Activated gamma-delta T cell treated with anti-CD3 and anti-CD28 coated beads, Interleukin-2, amount 50 U/mL, for 16 hours (primary cell): Measurements from ENCODE around the gene AGR3.
"Not testable (repeated sequence)": the region's sequence is repeated elsewhere in the genome, so short reads cannot be mapped to it uniquely, and the experiment has no call there.

Experiments
- DNase-seq: peaks from one replicate; pipeline ENCODE4 v3.0.0-alpha.2; 2020; ENCODE audit warnings: low read depth

AGR3 gene

DNA sequence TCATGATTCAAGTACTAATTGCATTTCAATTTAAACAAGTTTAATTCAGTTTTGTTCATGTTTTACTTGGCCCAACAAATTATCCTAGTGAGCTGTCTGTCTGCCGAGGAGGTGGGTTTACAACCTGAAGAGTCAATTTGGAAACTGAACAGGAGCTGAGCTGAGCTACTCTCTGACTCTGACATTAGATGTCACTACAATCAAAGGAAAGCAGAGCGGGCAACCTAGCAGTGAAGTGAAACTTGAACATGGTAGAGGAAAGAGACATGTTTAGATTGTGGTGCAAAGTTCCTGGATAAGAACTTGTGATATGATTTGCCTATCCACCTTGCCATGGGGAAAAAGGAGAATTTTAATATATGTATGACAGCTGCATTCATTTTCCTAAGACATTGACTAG lies 9.6 kb upstream of the AGR3 start:
- DNase-seq = no peak

DNA sequence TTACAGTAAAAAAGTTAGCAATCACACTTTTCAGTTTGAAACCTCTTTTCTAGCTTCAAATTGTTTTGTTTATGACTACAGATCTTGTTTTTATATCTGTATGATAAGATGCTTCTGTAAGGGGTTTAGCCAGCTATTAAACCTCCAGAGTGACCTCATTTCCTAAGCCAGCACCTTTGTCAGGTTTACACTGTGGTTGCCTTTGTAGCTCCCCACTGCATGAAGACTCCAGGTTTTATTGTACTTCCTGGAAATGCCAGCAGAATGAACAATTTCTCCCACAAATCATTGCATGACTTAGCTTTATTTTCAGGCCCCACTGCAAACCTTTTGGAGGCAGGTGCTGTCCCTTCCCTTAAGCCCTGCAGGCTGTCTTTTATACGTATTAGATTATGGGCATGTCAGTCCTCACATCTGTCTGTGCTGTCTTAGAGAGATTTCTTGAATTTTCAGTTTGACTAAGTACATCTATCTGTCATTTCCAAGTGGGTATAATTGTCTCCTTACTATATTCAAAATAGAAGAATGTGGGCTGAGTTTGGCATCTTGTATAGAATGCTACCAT lies 8.2 kb upstream of the AGR3 start:
- no peak for DNase-seq

DNA sequence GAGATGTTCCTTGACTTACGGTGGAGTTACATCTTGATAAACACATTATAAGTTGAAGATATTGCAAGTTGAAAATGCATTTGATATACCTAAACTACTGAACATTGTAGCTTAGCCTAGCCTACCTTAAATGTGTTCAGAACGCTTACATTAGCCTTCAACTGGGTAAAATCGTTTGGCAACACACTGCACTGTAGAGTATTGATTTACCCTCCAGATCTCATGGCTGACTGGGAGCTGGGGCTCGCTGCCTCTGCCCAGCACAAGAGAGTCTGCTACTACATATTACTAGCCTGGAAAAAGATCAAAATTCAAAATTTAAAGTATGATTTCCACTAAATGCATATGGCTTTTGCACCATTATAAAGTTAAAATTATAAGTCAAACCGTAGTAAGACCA lies 7.5 kb upstream of the AGR3 start:
- DNase-seq = no peak

- DNase-seq = no peak
Measured at GRCh38 chr7:16883918-16884317, 2.1 kb upstream of the AGR3 start.

- DNase-seq = no peak
Measured at GRCh38 chr7:16880554-16880953, 1.2 kb downstream of the AGR3 start.

GRCh38 chr7:16879181-16879580 lies 2.6 kb downstream of the AGR3 start:
- no peak for DNase-seq

GRCh38 chr7:16875861-16876260 lies 5.9 kb downstream of the AGR3 start:
- no peak for DNase-seq

- DNase-seq = no peak
Measured at GRCh38 chr7:16874066-16874465, 7.7 kb downstream of the AGR3 start.

DNA sequence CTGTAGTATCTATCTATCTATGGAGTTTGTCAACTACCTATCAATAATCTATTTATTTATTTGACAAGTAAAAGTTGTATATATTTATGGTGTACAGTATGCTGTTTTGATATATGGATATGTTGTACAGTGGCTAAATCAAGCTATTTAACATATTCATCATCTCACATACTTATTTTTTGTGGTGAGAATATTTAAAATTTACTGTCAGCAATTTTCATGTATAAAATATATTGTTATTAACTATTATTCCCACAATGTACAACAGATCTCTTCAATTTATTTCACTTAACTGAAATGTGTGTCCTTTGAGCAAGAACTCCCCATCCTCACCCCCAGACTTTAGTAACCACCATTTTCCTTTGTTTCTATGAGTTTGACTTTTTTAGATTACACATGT lies 14.5 kb downstream of the AGR3 start:
- DNase-seq = no peak

DNA sequence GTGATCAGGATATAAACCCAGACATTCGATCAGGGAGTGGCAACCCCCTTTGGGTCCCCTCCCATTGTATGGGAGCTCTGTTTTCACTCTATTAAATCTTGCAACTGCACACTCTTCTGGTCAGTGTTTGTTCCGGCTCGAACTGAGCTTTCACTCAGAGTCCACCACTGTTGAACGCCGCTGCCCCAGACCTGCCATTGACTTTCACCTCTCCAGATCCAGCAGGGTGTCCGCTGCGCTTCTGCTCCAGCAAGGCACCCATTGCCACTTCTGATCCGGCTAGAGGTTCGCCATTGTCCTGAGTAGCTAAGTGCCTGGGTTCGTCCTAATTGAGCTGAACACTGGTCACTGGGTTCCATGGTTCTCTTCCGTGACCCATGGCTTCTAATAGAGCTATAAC lies 28.6 kb downstream of the AGR3 start:
- DNase-seq = not testable (repeated sequence)

DNA sequence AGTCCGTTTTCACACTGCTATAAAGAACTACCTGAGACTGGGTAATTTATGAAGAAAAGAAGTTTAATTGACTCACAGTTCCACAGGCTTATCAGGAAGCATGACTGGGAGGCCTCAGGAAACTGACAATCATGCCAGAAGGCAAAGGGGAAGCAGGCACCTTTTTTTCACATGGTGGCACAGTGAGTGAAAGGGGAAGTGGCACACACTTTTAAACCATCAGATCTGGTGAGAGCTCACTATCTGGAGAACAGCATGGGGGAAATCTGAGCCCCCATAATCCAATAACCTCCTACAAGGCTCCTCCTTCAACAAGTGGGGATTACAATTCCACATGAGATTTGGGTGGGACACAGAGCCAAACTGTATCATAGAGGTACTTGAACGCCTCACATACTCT lies 30.0 kb downstream of the AGR3 start:
- no peak for DNase-seq

- DNase-seq = no peak
Measured at GRCh38 chr7:16850614-16851466, 30.9 kb downstream of the AGR3 start.

DNA sequence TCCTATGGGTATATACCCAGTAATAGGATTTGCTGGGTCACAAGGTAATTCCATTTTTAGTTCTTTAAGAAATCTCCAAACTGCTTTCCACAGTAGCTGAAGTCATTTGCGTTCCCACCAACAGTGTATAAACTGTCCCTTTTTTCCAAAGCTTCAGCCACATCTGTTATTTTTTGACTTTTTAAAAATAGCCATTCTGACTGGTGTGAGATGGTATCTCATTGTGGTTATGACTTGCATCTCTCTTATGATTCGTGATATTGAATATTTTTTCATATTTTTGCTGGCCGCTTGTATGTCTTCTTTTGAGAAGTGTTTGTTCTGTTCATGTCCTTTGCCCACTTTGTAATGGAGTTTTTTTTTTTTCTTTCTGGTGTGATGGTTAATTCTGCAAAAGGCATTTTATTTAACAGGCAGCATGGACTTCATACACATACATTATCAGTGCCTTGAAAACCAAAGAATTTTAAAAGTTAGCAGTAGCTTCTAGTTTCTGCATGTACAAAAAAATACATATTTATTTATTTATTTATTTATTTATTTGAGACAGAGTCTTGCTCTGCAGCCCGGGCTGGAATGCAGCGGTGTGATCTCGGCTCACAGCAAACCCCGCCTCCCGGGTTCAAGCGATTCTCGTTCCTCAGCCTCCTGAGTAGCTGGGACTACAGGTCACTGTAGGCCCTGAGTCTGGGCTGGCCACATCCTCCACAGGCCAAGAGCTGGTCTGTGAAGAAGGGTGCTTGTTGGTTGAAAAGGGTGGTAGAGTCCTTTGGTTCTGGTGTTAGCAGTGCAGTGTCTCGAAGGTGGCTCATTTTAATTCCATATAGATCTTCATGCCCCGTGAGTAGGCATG lies 32.3 kb downstream of the AGR3 start:
- no peak for DNase-seq

DNA sequence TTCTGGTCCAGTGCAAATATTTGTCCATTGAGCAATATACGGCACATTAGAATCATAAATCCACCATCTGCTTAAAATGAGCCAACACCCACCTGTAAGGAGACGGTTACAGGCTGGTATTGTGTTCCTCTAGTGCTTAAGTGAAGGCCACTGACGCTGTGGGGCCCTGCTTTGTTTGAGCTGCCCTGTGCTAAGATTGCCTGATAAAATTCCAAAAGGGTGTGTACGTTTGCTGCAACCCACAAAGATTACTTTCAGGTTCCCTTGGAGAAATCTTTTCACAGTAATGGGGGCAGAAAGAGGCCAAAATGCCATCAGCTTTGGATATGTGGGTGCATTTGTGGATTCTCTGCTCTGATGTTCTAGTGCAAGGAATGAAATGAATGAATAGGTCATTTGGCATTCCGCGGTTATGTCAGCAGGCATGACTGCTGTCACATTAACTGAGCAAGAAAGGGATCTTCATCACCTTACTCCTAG lies 34.4 kb downstream of the AGR3 start:
- no peak for DNase-seq

DNA sequence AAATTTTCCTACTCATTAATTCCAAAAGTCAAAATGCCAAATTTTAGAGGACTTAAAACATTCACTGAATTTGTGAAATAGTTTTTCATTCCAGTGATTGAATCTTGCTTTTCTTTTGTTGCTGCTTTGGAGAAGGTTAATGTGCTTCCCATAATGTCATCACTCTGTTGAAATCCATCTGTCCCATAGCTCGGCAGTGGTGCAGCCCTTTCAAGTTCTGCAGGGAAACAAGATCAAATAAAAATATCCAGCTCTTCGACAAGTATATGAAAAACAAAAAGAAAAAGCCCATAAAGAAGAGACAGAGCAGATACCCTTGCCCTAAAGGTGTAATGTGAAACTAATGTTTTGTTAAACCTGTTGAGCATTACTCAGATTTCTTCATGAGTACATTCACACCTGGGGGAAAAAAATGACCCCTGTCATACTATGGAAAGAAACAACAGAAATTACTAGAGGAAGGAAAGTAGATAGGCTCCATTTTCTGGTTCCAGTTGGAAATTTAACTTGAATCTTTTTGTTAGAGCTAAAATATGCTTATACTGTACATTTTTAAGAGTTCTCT lies 35.1 kb downstream of the AGR3 start:
- no peak for DNase-seq

GRCh38 chr7:16845746-16846145 lies 36.0 kb downstream of the AGR3 start:
- DNase-seq = no peak

DNA sequence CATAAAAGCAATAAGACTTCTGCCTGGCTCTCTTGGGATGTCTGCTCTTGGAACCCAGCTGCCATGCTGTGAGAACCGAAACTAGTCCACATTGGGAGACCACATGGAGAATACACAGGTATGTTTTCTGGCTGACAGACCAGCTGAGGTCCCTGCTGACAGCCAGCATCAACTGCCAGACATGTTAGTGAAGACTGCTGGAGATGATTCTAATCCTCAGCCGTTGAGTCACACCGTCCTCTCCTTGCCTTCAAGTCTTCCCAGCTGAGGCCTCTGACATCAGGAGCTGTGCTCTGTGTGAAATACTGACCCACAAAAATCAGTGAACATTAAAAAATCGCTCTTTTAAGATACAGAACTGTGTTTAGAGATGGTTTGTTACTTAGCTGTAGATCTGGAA lies 40.1 kb downstream of the AGR3 start:
- DNase-seq = no peak

DNA sequence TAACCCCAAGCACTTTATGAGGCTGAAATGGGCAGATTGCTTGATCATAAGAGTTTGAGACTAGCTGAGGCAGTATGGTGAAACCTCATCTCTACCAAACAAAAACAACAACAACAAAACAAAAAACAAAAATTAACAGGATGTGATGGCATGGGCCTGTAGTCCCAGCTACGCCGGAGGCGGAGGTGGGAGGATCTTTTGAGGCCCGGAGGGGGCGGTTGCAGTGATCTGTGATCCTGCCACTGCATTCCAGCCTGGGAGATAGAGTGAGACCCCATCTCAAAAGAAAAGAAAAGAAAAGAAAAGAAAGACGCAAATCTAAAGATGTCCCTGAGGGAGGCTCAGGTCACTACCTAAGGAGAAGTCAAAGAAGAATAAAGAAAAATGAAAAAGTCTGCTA lies 41.7 kb downstream of the AGR3 start:
- DNase-seq = no peak

GRCh38 chr7:16839646-16840045 lies 42.1 kb downstream of the AGR3 start:
- DNase-seq = no peak

DNA sequence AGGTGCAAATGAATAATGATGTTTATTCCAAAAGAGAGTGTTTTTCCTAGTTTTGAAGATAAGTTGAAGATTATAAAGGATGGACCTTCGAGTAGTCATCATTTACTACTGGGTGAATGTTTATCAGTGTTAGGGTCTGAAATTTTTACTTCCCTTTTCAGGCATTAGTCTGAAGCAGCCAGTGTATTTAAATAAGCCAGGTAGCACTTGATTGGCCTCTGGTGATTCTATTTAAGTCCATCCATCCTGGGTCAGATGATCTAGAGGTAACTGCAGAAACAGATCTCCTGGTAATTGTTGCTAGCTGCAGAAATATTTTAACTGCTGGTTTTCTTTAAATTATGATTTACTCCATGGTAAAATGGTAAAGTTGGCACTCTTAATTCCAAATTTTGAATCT lies 42.9 kb downstream of the AGR3 start:
- no peak for DNase-seq

- no peak for DNase-seq
Measured at GRCh38 chr7:16838386-16838785, 43.4 kb downstream of the AGR3 start.

- no peak for DNase-seq
Measured at GRCh38 chr7:16836481-16836880, 45.3 kb downstream of the AGR3 start.

GRCh38 chr7:16833373-16833772 lies 48.4 kb downstream of the AGR3 start:
- no peak for DNase-seq
